ENCODE measurements around the gene MCOLN1.

MCOLN1 gene

DNA sequence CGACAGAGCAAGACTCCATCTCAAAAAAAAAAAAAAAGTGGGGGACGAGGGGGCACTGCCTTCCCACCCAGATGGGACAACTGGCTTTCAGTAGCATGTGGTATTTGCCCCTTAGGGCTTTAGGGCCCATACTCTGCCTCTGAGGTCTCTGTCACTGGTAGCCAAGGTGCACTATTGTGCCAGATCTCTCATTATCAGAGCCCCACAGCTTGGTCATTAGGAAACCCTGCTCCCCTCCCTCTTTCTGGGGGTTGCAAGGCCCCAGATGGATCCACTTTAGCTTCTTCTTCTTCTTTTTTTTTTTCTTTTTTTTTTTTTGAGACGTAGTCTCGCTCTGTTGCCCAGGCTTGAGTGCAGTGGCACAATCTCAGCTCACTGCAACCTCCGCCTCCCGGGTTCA, 17.7 kb upstream of the MCOLN1 start:
- DNase-seq: no peak

DNA sequence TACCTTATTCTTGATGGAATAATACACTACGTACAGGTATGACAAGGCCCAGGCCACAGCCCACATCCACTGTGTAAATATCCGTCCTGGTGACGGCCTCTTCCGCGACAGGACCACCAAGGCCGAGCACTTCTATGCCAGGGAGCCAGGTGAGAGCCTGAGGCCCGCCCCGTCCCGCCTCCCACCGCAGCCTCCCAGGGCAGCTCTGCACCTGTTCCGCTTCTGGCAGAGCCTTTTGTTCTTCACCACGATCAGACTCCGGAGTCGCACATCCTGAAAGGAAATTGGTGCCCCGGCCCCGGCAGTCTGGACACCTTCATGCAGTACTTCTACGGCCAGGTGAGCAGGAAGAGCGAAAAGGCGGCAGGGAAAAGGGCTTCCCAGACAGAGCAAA, 17.1 kb upstream of the MCOLN1 start:
- no peak for DNase-seq

DNA sequence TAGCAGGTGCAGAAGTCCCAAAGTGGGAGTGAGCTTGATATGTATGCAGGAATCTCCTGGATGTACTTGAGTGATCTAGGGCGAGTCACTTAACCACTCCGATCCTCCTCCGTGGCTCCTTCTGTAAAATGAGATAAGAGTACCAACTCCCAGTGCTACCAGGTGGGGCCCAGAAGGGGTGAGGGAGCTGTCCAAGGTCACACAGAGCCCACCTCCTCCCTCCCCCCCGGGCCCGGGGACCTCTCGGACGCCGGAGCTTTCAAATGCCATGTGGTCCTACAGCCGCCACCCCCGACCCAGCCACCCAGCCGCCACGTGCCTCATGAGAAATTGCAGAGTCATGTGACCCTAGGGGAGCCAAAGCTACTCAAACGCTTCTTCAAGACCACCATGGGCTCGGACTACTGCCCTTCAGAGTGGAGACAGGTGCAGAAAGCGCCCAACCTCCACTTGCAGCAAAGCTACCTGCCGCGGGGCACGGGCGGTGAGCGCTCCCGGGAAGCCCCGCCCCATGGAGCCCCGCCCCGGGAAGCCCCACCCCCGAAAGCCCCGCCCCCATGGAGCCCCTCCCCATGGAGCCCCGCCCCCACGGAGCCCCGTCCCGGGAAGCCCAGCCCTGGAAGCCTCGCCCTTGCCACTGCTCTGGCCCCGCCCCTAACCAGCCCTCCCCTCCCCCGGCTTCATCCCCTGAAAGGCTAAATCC, 16.6 kb upstream of the MCOLN1 start:
- DNase-seq: no peak

DNA sequence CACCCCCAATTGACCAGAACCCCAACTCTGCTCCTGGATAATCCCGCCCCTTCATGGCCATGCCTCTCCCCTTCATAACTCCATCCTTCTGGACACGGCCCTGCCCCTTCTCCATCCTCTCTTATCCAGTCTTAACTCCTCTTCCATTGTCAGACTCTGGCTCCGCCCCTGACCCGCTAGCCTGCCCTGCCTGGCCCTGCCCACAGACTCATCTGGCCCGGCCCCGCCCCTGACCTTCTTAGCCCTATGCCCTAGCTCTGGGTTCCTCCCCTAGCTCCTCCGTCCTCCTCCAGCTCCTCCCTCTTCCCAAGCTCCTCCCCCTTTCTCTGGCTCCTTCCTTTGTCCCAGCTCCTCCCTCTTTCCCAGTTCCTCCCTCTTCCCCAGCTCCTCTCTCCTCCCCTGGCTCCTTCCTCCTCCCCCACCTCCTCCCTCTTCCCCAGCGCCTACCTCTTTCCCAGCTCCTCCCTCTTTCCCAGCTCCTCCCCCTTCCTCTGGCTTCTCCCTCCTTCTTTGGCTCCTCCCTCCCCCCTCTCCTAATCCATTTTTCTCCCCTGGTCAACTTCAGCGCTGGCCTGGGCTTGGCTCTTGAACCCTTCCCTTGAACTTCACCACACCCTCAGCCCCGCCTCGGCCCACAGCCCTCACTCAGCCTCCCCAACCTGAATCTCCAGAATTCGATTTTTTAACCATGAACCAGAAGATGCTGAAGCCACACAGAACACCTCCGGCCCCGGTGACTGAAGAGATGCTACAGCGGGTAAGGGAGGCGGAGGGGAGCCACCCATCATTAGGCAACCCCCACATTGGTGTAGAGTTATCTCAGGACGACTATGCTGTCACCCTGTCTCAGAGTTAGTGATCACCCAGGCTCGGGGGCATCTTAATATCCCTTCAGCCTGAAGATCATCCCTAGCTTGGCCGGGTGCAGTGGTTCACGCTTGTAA, 15.8 kb upstream of the MCOLN1 start:
- DNase-seq: peak; percentile 85

DNA sequence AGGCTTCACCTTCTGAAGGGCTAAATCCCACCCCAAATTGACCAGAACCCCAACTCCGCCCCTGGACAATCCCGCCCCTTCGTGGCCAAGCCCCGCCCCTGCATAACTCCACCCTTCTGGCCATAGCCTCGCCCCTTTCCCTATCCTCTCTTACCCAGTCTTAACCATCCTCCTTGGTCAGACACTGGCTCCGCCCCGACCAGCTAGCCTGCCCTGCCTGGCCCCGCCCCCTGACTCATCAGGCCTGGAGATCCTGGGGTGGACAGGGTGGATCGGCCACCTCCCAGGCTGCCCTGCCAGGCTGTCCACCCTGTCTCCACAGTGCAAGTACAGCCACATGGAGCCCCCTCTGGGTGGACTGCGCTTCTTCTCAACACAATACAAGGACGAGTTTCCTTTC, 14.5 kb upstream of the MCOLN1 start:
- DNase-seq: peak; percentile 83

DNA sequence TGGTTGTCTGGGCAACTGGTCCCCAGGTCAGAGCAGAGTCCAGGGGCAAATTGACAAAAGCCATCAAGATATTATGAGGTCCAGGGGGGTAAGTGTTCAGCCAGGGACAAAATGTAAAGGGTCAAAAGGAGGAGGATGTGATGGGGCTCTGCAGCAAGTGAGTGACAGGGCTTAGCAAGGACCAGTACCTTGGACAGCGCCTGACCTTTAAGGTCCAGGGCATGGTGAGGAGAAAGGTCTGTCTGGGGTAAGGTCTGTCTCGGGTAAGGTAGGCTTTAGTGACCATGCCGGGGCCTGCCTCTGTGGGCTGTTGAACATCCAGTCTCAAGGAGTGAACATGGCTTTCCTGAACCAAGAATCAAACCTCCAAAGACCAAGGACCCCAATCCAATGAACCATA, 12.8 kb upstream of the MCOLN1 start:
- no peak for DNase-seq

DNA sequence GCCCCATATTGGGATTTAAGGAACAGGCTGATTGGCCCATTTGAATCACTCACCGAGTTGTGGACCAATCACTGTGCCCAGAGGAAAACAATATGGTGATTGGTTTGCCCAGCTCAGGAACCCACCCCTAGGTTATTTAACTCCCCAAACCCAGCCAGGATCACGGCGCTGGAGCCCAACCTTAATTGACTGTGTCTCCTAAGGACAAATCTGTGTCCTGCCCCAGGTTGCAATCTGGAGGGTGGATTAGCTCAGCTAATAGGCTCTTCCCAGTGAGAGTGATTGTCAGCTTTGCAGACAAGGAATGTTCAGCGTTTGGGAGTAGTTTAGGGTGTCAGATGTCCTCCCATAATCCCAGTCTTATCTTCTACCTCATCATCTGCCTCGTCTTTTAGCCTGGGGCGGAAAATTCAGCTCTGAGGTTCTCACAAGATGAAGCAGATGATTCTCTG, 10.0 kb upstream of the MCOLN1 start:
- DNase-seq: no peak

DNA sequence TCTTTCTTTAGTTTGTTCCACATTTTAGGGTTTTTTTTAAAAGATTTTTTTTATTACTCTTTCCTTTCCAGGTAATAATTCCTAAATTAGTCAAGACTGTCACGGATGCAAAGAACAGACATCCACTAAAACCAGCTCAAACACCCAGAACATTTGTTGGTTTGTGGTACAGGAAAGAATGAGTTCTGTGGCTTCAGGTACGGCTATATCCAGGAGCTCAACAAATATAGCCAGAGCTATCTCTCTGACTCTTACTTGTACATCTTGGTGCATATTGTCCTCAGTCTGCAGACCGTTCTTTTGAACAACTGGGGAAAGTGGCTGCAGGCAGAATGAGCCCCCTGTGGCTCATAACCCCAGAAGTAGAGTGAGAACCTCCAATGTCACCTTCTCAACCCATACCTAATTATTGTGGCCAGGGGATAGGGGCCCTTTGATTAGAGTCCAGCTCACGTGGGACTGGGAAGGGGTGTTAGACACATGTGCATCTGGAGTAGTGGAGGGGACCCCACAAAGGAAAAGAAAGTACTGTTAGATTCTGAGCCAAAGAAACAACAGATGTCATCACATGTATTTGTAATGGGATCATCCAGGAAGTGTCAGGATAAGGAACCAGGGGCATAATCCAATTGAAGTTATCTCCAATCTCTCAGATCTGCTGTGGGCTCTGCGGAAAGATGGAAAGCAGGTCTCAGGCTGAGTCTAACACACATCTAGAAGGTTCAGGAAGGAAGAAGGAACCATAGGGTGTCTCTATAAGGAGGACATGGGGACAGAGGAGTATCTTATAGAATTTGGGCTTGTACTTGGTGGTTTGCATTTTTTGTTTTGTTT, 8.4 kb upstream of the MCOLN1 start:
- no peak for DNase-seq

DNA sequence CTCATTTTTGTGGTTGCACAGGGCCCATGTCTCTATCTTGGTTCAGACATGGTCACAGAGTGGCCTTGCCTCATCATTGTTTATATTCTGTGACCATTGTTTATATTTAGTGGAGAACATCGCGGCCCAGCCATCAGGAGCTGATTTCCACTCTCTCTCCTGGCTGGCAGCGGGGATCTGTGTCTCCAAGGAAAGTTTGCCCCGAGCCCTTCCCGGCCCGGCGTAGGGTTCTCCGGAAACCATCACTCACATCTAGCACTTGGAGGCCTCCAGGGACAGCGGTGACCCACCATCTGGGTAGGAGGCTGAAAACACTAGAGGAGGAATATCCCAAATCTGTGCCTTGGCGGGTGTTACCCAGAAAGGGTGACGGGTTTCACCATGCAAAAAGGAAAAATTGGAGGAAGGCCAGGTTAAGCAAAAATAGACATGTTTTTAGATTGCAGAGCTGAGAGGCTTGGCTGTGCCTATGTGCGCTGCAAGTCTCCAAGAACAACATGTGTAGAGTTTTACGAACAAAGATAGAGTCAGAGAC, 7.2 kb upstream of the MCOLN1 start:
- no peak for DNase-seq

DNA sequence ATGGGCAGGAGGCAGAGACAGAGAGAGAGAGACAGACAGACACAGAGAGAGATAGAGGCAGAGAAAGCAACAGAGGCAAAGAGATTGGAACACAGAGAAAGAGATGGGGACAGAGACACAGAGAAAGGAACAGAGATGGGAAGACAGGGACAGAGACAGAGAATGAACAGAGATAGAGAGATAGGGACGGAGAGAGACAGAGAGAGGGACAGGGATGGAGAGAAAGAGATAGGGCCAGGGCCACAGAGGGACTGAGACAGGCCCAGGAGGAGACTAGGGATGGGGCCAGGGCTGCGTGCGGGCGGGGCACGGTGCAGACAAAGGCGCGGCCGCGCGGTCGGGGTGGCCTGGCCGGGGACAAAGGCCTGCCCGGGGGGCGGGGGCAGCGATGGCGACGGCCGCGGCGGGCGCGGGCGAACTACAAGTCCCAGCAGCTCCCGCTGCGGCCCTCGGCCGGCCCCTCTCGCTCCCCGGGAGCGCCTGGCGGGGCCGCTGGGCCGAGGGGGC, 6.7 kb upstream of the MCOLN1 start, which contains the start of gene ZNF358:
Gene ZNF358 (plus strand): TSS at position 459 of the 507 bp plus-strand sequence. CDS start 3,140 bp downstream, outside the sequence.
- DNase-seq: peak; percentile 61

DNA sequence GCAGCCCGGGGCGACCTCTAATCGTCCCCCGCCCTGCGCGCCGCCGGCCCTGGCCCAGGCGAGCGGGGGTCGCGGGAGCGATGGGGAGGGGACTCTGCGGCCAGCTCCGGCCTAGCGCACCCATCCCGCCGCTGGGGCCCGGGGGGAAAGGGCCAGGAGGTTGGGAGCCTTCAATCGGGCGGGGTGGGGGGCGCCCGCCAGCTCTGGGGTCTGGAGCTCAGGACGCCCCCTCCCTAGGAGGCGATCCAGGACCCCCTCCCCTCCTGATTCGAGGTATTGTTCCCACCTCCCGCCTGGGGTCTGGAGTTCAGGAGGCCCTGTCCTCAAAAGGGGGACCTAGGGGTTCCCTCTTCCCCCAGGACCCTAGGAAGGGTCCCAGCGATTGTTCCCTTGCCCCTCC, 6.1 kb upstream of the MCOLN1 start:
- no peak for DNase-seq

DNA sequence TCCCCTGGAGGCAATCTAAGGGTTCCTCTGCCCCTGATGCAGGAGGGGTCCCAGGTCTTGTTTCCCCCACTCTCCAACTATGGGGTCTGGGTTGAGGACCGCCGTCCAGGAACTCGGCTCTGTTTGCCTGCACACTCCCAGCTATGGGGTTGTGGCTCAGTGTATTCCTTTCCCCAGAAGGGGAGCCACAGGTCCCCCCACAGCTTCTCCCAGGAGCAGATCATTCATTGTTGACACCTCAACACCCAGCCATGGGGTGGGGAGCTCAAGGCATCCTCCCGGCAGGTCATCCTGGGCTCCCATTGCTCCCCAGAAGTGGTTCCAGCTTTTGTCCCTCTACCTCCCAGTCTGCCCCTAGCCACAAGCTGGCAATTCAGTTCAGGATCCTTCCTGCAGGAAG, 5.5 kb upstream of the MCOLN1 start:
- no peak for DNase-seq

DNA sequence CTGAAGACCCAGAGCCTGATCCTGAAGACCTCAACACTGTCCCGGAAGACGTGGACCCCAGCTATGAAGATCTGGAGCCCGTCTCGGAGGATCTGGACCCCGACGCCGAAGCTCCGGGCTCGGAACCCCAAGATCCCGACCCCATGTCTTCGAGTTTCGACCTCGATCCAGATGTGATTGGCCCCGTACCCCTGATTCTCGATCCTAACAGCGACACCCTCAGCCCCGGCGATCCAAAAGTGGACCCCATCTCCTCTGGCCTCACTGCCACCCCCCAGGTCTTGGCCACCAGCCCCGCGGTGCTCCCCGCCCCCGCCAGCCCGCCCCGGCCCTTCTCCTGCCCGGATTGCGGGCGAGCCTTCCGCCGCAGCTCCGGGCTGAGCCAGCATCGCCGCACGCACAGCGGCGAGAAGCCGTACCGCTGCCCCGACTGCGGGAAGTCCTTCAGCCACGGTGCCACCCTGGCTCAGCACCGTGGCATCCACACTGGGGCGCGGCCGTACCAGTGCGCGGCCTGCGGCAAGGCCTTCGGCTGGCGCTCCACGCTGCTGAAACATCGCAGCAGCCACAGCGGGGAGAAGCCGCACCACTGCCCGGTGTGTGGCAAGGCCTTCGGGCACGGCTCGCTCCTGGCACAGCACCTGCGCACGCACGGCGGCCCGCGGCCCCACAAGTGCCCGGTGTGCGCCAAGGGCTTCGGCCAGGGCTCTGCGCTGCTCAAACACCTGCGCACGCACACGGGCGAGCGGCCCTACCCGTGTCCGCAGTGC, 2.9 kb upstream of the MCOLN1 start:
- no peak for DNase-seq

DNA sequence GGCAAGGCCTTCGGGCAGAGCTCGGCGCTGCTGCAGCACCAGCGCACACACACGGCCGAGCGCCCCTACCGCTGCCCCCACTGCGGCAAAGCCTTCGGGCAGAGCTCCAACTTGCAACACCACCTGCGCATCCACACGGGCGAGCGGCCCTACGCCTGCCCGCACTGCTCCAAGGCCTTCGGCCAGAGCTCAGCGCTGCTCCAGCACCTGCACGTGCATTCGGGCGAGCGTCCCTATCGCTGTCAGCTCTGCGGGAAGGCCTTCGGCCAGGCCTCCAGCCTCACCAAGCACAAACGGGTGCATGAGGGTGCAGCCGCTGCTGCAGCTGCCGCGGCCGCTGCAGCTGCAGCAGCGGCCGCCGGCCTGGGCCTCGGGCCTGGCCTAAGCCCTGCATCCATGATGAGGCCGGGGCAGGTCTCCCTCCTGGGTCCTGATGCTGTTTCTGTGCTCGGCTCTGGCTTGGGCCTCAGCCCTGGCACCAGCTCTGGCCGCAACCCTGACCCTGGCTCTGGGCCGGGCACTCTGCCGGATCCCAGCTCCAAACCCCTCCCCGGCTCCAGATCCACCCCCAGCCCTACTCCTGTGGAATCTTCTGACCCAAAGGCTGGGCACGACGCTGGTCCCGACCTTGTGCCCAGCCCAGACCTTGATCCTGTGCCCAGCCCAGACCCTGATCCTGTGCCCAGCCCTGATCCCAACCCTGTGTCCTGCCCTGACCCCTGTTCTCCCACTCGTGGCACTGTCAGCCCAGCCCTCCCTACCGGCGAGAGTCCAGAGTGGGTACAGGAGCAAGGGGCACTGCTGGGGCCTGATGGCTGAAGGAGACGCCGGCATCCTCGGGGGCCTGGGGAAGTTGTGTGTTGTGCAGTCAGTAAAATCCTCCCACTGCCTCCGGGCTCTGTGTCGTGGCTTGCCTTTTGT, 2.0 kb upstream of the MCOLN1 start:
- no peak for DNase-seq

DNA sequence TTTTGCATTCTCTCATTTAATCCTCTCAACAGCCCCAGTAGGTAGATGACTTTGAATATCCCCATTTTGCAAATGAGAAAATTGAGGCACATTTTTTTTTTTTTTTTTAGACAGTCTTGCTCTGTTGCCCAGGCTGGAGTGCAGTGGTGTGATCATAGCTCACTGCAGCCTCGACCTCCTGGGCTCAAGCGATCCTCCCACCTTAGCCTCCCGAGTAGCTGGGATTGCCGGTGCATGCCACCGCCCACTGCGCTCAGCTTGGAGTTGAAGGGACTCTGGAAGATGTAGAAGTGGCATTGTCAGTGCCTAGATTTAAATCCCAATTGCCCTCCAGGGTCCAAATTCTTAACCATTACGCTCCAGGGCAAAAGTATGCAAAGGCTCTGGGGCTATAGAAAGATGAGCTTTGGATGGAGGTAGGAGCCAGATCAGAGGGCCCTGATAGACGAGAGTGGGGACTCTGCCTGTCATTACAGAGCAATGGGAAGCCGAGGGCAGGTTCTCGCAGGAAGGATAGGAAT, 813 bp upstream of the MCOLN1 start:
- no peak for DNase-seq

DNA sequence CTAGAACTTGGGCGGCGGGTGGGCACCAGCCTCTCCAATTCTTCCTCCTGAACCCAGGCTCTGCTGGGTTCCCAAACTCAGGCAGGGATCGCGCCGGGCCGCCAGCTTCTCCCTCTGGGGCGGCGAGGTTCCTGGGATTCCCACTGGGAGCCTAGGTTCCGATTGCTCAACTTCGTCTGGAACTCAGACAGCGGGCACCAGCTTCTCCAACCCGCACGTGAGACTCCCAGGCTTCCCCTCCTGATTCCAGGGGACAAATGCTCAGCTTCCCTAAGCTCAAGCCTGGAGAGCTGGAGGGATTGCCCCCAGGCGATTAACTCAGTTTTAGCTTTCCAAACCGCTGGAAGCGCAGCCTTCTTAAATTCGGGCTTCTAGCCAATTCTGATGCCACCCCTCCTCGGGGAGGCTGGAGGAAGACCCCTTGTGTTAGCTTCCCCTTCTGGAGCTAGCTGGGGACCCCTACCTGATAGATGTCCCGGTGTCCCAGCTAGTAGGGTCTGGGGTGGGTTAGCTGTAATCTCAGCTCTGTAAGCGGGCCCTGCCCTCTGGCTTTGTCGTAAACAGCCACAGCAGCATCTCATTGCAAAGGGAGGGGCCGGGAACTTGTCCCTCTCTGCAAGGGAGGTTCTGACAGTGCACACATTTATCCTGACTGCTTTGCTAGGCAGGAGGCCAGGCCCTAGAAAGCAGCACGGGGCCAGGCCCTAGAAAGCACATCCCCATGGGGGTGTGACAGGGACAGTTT, 671 bp downstream of the MCOLN1 start:
- peak; percentile 35 for DNase-seq

DNA sequence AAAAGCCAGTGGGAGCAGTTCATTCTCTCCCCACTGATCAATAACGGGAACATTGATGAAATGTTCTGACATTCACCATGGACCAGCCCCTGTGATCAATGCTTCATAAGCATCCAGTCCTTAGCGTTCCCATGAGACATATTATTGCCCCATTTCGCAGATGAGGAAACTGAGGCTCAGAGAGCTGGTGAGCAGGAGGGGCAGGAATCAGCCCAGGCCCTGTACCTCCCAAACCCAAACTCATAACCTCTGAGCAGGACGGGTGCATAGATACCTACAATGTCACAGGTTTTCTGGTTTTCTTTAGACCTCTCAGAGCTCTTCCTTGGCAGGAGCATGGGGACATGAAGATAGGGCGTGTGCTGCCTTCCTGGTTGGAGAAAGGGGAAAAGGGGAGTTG, 2.1 kb downstream of the MCOLN1 start:
- DNase-seq: no peak

DNA sequence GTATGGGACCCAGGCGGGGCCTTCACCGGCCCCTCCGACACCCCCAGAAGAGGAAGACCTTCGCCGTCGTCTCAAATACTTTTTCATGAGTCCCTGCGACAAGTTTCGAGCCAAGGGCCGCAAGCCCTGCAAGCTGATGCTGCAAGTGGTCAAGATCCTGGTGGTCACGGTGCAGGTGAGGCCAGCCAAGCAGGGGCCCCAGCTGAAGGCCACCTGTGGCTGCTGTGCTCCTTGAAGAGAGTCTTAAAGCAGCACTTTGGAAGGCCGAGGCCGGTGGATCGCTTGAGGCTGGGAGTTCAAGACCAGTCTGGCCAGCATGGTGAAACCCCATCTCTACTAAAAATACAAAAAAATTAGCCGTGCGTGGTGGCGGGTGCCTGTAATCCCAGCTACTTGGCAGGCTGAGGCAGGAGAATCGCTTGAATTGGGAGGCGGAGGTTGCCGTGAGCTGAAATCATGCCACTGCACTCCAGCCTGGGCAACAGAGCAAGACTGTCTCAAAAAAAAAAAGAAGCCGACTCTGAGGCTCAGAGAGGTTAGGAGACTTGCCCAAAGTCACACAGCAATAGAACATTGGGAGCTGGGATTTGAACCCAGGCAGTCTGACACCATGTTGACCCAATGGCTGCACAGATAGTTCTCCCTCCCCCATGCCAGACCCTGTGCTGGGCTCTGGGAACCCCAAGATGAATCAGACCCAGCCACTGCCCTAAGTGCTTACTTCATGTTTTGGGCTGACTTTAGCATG, 2.7 kb downstream of the MCOLN1 start:
- DNase-seq: no peak

All from suppressor macrophage treated with lipopolysaccharide for 4 hours (primary cell).